GM23338 (cell line): ENCODE results near the gene GADD45B. TPM values are rescaled to one million over a fixed set of nuclear protein-coding genes. Genes with fewer than 3 reads are reported as not detected.
"Not testable (repeated sequence)": the region's sequence is repeated elsewhere in the genome, so short reads cannot be mapped to it uniquely, and the experiment has no call there.

Experiments
- ATAC-seq: fragments of 200-7000 bp; cut with Tn5 transposase; 3 replicates; pipeline ENCODE4 v1.9.1; 2020
- DNase-seq: peaks from one replicate; pipeline ENCODE4 v3.0.0-alpha.2; 2015; ENCODE audit warnings: low spot score
- H2AFZ ChIP-seq: fragments of 200-600 bp; sonication (generic); 2 replicates; pipeline ENCODE4 v1.8.0; 2016; ENCODE audit warnings: antibody characterized with exemption, mild to moderate bottlenecking, moderate library complexity
- H3F3A ChIP-seq: fragments of 200-600 bp; sonication (generic); replicated peaks from 2 replicates; pipeline ENCODE4 v1.8.0; 2017; ENCODE audit warnings: antibody characterized with exemption, mixed run types, low read depth
- H3K27ac ChIP-seq: fragments of 200-600 bp; sonication (generic); 2 replicates; pipeline ENCODE4 v1.6.1; 2016; ENCODE audit warnings: low read depth
- H3K27me3 ChIP-seq: fragments of 200-600 bp; sonication (generic); 2 replicates; pipeline ENCODE4 v1.8.0; 2016; ENCODE audit warnings: mild to moderate bottlenecking, mixed run types, moderate library complexity; ENCODE audit not compliant: insufficient read depth
- H3K36me3 ChIP-seq: fragments of 200-600 bp; sonication (generic); 2 replicates; pipeline ENCODE4 v1.8.0; 2016; ENCODE audit warnings: mild to moderate bottlenecking; ENCODE audit not compliant: insufficient read depth
- H3K4me1 ChIP-seq: fragments of 200-600 bp; sonication (generic); 2 replicates; pipeline ENCODE4 v1.8.0; 2016; ENCODE audit warnings: mild to moderate bottlenecking, moderate library complexity; ENCODE audit not compliant: insufficient read depth
- H3K4me2 ChIP-seq: fragments of 200-600 bp; sonication (generic); 2 replicates; pipeline ENCODE4 v1.7.1; 2017; ENCODE audit warnings: mixed run types
- H3K4me3 ChIP-seq: fragments of 200-600 bp; sonication (generic); 2 replicates; pipeline ENCODE4 v1.6.1; 2016; ENCODE audit warnings: mixed run types
- H3K79me2 ChIP-seq: fragments of 200-600 bp; sonication (generic); replicated peaks from 2 replicates; pipeline ENCODE4 v1.8.0; 2017; ENCODE audit warnings: mild to moderate bottlenecking; ENCODE audit not compliant: insufficient read depth
- H3K9me2 ChIP-seq: fragments of 200-600 bp; sonication (generic); 2 replicates; pipeline ENCODE4 v1.8.0; 2017; ENCODE audit not compliant: insufficient read depth
- H4K20me1 ChIP-seq: fragments of 200-600 bp; sonication (generic); replicated peaks from 2 replicates; pipeline ENCODE4 v1.8.0; 2017; ENCODE audit warnings: mild to moderate bottlenecking; ENCODE audit not compliant: insufficient read depth
- H3K27ac Mint-ChIP-seq: 2 replicates; pipeline ENCODE4 v1.8.0; 2020; ENCODE audit warnings: inconsistent platforms, mild to moderate bottlenecking, moderate library complexity, mixed read lengths
- H3K27me3 Mint-ChIP-seq: 3 replicates; pipeline ENCODE4 v1.8.0; 2022; ENCODE audit warnings: low read depth, mild to moderate bottlenecking, moderate library complexity, mixed read lengths, inconsistent platforms; ENCODE audit not compliant: insufficient read depth, poor library complexity
- H3K36me3 Mint-ChIP-seq: 3 replicates; pipeline ENCODE4 v1.8.0; 2021; ENCODE audit warnings: low read depth, mild to moderate bottlenecking, inconsistent platforms, moderate library complexity, mixed read lengths
- H3K4me1 Mint-ChIP-seq: 3 replicates; pipeline ENCODE4 v1.8.0; 2020; ENCODE audit warnings: mild to moderate bottlenecking, inconsistent platforms, mixed read lengths
- H3K4me3 Mint-ChIP-seq: 3 replicates; pipeline ENCODE4 v1.8.0; 2021; ENCODE audit warnings: moderate library complexity, mild to moderate bottlenecking, inconsistent platforms, mixed read lengths
- H3K9me3 Mint-ChIP-seq: 3 replicates; pipeline ENCODE4 v1.8.0; 2020; ENCODE audit warnings: moderate library complexity, mild to moderate bottlenecking, inconsistent platforms, mixed read lengths
- CREB1 ChIP-seq: fragments of 250-450 bp; sonication (Bioruptor Pico); IDR thresholded peaks from 2 replicates; pipeline ENCODE4 v1.5.0; 2020; ENCODE audit warnings: low read depth, mild to moderate bottlenecking, moderate library complexity
- EZH2 ChIP-seq: fragments of 200-600 bp; sonication (generic); IDR thresholded peaks from one replicate; pipeline ENCODE4 v1.8.0; 2017; ENCODE audit warnings: antibody characterized with exemption, mild to moderate bottlenecking, low read depth; ENCODE audit not compliant: unreplicated experiment
- EZH2phosphoT487 ChIP-seq: fragments of 200-600 bp; sonication (generic); IDR thresholded peaks from one replicate; pipeline ENCODE4 v1.8.1; 2018; ENCODE audit warnings: antibody characterized with exemption; ENCODE audit not compliant: unreplicated experiment
- JUNB ChIP-seq: IDR thresholded peaks from one replicate; pipeline ENCODE4 v1.6.1; 2016; ENCODE audit warnings: antibody characterized with exemption; ENCODE audit not compliant: unreplicated experiment
- NANOG ChIP-seq: IDR thresholded peaks from 2 replicates; pipeline ENCODE4 v1.6.1; 2016; ENCODE audit warnings: antibody characterized with exemption, borderline replicate concordance
- POLR2AphosphoS5 ChIP-seq: IDR thresholded peaks from 2 replicates; pipeline ENCODE4 v1.6.1; 2016; ENCODE audit warnings: antibody characterized with exemption, low read depth
- ZNF114 ChIP-seq: fragments of 250-450 bp; sonication (Bioruptor Pico); IDR thresholded peaks from 2 replicates; pipeline ENCODE4 v1.5.0; 2020; ENCODE audit warnings: mild to moderate bottlenecking, moderate library complexity
- ZNF331 ChIP-seq: fragments of 250-450 bp; sonication (Bioruptor Pico); IDR thresholded peaks from 2 replicates; pipeline ENCODE4 v1.5.0; 2020; ENCODE audit warnings: low read depth, mild to moderate bottlenecking, moderate library complexity
- polyA plus RNA-seq: library from polyadenylated mRNA; unstranded; fragments of >200 nt; fragmentation: Nextera tagmentation; extraction: Ambion mirVana; gene quantifications from 2 replicates; pipeline ENCODE4 v1.2.1, GENCODE V29; 2016
- total RNA-seq: library from RNA; depleted of rRNA; stranded (reverse); fragments of >200 nt; shearing (Covaris generic); gene quantifications from 2 replicates; pipeline ENCODE4 v1.2.3, GENCODE V29; 2014
- TF ChIP-seq, protein P1 (sequence below): IDR thresholded peaks from one replicate; pipeline ENCODE4 v1.6.1; 2018; ENCODE audit warnings: antibody characterized with exemption; ENCODE audit not compliant: unreplicated experiment
- TF ChIP-seq, protein P2 (sequence below): IDR thresholded peaks from 2 replicates; pipeline ENCODE4 v1.6.1; 2016; ENCODE audit warnings: antibody characterized with exemption
- TF ChIP-seq, protein P3 (sequence below): fragments of 250-450 bp; sonication (Bioruptor Pico); IDR thresholded peaks from 2 replicates; pipeline ENCODE4 v1.5.0; 2020; ENCODE audit warnings: mild to moderate bottlenecking, moderate library complexity

GADD45B gene
- total and polyA plus RNA-seq, 2 experiments from 2014 or later, result 12.3 to 16.6 TPM

DNA sequence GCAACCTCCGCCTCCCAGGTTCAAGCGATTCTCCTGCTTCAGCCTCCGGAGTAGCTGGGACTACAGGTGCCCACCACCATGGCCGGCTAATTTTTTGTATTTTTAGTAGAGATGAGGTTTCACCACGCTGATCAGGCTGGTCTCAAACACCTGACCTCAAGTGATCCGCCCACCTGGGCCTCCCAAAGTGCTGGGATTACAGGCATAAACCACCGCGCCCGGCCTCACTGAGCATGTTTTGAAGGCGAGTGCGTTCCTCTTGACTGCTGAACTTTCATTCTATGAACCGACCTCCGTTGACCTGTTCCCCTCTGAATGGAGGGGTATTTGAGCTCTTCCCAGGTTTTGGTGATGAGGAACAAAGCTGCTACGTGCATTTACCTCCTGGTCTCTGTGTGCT is 17.5 kb downstream of the GADD45B start:
- not testable (repeated sequence) for H3K9me2 ChIP-seq, H3K4me3 ChIP-seq, ATAC-seq, H3K27ac ChIP-seq, DNase-seq, H3K4me1 ChIP-seq, H3K27ac Mint-ChIP-seq, H3K9me3 Mint-ChIP-seq, H3F3A ChIP-seq, H3K79me2 ChIP-seq, H3K36me3 ChIP-seq, H4K20me1 ChIP-seq, H2AFZ ChIP-seq, H3K4me2 ChIP-seq, H3K36me3 Mint-ChIP-seq
- Mint-ChIP-seq H3K27me3 (peaks cover 41% of the 10 kb centered on the region), H3K4me3 (0 out of 3 replicates have a peak overlapping the region, but pooled peaks have one; percentile 66), H3K4me1 (peaks cover 14% of the 10 kb centered on the region; the same call in 2 of the 3 replicates)
- peaks cover 46% of the 10 kb centered on the region for H3K27me3 ChIP-seq

DNA sequence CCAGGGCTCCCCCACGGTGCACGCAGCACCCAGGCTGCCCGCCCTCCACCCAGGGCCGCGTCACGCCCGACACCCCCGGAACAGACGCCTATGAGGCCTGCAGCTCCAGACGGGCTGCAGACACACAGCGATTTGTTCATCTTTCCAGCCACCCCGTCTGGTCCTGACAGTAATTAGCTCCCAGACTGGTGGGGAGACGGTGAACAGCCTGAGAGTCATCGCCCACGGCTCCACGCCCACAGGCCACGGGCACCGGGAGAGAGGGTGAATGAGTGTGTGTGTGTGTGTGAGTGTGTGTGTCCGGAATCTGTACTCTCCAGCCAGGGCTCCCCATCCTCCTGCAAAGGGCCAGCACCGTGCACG is 18.1 kb downstream of the GADD45B start:
- no peak for TF ChIP-seq ZNF331 (CRISPR knock-in tag)
- no peak for TF ChIP-seq EZH2phosphoT487
- no peak for TF ChIP-seq JUNB
- no peak for TF ChIP-seq NANOG
- TF ChIP-seq, protein P1, sequence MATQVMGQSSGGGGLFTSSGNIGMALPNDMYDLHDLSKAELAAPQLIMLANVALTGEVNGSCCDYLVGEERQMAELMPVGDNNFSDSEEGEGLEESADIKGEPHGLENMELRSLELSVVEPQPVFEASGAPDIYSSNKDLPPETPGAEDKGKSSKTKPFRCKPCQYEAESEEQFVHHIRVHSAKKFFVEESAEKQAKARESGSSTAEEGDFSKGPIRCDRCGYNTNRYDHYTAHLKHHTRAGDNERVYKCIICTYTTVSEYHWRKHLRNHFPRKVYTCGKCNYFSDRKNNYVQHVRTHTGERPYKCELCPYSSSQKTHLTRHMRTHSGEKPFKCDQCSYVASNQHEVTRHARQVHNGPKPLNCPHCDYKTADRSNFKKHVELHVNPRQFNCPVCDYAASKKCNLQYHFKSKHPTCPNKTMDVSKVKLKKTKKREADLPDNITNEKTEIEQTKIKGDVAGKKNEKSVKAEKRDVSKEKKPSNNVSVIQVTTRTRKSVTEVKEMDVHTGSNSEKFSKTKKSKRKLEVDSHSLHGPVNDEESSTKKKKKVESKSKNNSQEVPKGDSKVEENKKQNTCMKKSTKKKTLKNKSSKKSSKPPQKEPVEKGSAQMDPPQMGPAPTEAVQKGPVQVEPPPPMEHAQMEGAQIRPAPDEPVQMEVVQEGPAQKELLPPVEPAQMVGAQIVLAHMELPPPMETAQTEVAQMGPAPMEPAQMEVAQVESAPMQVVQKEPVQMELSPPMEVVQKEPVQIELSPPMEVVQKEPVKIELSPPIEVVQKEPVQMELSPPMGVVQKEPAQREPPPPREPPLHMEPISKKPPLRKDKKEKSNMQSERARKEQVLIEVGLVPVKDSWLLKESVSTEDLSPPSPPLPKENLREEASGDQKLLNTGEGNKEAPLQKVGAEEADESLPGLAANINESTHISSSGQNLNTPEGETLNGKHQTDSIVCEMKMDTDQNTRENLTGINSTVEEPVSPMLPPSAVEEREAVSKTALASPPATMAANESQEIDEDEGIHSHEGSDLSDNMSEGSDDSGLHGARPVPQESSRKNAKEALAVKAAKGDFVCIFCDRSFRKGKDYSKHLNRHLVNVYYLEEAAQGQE, result no peak
- TF ChIP-seq ZNF114 (CRISPR knock-in tag), result no peak
- TF ChIP-seq POLR2AphosphoS5, result no peak
- TF ChIP-seq, protein P2, sequence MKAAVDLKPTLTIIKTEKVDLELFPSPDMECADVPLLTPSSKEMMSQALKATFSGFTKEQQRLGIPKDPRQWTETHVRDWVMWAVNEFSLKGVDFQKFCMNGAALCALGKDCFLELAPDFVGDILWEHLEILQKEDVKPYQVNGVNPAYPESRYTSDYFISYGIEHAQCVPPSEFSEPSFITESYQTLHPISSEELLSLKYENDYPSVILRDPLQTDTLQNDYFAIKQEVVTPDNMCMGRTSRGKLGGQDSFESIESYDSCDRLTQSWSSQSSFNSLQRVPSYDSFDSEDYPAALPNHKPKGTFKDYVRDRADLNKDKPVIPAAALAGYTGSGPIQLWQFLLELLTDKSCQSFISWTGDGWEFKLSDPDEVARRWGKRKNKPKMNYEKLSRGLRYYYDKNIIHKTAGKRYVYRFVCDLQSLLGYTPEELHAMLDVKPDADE, result no peak
- TF ChIP-seq, protein P3, sequence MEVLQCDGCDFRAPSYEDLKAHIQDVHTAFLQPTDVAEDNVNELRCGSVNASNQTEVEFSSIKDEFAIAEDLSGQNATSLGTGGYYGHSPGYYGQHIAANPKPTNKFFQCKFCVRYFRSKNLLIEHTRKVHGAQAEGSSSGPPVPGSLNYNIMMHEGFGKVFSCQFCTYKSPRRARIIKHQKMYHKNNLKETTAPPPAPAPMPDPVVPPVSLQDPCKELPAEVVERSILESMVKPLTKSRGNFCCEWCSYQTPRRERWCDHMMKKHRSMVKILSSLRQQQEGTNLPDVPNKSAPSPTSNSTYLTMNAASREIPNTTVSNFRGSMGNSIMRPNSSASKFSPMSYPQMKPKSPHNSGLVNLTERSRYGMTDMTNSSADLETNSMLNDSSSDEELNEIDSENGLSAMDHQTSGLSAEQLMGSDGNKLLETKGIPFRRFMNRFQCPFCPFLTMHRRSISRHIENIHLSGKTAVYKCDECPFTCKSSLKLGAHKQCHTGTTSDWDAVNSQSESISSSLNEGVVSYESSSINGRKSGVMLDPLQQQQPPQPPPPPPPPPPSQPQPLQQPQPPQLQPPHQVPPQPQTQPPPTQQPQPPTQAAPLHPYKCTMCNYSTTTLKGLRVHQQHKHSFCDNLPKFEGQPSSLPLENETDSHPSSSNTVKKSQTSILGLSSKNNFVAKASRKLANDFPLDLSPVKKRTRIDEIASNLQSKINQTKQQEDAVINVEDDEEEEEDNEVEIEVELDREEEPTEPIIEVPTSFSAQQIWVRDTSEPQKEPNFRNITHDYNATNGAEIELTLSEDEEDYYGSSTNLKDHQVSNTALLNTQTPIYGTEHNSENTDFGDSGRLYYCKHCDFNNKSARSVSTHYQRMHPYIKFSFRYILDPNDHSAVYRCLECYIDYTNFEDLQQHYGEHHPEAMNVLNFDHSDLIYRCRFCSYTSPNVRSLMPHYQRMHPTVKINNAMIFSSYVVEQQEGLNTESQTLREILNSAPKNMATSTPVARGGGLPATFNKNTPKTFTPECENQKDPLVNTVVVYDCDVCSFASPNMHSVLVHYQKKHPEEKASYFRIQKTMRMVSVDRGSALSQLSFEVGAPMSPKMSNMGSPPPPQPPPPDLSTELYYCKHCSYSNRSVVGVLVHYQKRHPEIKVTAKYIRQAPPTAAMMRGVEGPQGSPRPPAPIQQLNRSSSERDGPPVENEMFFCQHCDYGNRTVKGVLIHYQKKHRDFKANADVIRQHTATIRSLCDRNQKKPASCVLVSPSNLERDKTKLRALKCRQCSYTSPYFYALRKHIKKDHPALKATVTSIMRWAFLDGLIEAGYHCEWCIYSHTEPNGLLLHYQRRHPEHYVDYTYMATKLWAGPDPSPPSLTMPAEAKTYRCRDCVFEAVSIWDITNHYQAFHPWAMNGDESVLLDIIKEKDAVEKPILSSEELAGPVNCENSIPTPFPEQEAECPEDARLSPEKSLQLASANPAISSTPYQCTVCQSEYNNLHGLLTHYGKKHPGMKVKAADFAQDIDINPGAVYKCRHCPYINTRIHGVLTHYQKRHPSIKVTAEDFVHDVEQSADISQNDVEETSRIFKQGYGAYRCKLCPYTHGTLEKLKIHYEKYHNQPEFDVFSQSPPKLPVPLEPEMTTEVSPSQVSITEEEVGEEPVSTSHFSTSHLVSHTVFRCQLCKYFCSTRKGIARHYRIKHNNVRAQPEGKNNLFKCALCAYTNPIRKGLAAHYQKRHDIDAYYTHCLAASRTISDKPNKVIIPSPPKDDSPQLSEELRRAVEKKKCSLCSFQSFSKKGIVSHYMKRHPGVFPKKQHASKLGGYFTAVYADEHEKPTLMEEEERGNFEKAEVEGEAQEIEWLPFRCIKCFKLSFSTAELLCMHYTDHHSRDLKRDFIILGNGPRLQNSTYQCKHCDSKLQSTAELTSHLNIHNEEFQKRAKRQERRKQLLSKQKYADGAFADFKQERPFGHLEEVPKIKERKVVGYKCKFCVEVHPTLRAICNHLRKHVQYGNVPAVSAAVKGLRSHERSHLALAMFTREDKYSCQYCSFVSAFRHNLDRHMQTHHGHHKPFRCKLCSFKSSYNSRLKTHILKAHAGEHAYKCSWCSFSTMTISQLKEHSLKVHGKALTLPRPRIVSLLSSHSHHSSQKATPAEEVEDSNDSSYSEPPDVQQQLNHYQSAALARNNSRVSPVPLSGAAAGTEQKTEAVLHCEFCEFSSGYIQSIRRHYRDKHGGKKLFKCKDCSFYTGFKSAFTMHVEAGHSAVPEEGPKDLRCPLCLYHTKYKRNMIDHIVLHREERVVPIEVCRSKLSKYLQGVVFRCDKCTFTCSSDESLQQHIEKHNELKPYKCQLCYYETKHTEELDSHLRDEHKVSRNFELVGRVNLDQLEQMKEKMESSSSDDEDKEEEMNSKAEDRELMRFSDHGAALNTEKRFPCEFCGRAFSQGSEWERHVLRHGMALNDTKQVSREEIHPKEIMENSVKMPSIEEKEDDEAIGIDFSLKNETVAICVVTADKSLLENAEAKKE (CRISPR knock-in tag), result no peak
- no peak for TF ChIP-seq CREB1 (CRISPR knock-in tag)
- TF ChIP-seq EZH2, result no peak
- H4K20me1 ChIP-seq, result no peaks in the 10 kb centered on the region
- no peak overlapping the region for H3K4me2 ChIP-seq
- H3K27me3 Mint-ChIP-seq, result peaks cover 43% of the 10 kb centered on the region
- H3K27me3 ChIP-seq, result peaks cover 40% of the 10 kb centered on the region
- peaks cover 9% of the 10 kb centered on the region; the same call in 1 of the 2 replicates for H3K4me1 ChIP-seq
- no peaks in the 10 kb centered on the region for H3K9me2 ChIP-seq
- ATAC-seq (no peak), DNase-seq (no peak)
- no peaks in the 10 kb centered on the region for H3K9me3 Mint-ChIP-seq
- H3K36me3 Mint-ChIP-seq, result no peaks in the 10 kb centered on the region
- peaks cover 16% of the 10 kb centered on the region; the same call in 2 of the 3 replicates for H3K4me1 Mint-ChIP-seq
- H3K27ac Mint-ChIP-seq, result no peak overlapping the region
- 0 out of 2 replicates have a peak, but pooled peaks cover 2% of the 10 kb centered on the region for H3F3A ChIP-seq
- peak overlapping the region; percentile 66 for H3K4me3 Mint-ChIP-seq
- no peaks in the 10 kb centered on the region for H3K36me3 ChIP-seq
- no peak overlapping the region; the same call in 1 of the 2 replicates for H2AFZ ChIP-seq
- peak overlapping the region; percentile 60 for H3K4me3 ChIP-seq
- H3K79me2 ChIP-seq, result no peaks in the 10 kb centered on the region
- no peak overlapping the region for H3K27ac ChIP-seq
